Psoas muscle (tissue), 8 donors: ENCODE results near the gene OPN3. TPM values are rescaled to one million over a fixed set of nuclear protein-coding genes. Genes with fewer than 3 reads are reported as not detected.

Experiments used
- ATAC-seq, 4 donors: fragments of 200-7000 bp; cut with Tn5 transposase; one replicate each; pipeline ENCODE4 v1.9.1; 2020; ENCODE audit warnings: moderate library complexity in 3 of 4, mild to moderate bottlenecking in 2 of 4
- DNase-seq, 2 donors: peaks; one replicate each; pipeline ENCODE4 v3.0.0-alpha.2; 2020
- H3K27ac ChIP-seq: fragments of 200-600 bp; one replicate; pipeline ENCODE4 v1.8.0; 2022
- H3K27me3 ChIP-seq, 3 donors: fragments of 200-600 bp in 1 of 3; one replicate each; pipeline versions ENCODE4 v1.6.1 to v1.8.0; 2013 to 2022; ENCODE audit warnings: low read length in 2 of 3, mild to moderate bottlenecking in 2 of 3, moderate library complexity in 1 of 3; ENCODE audit not compliant: insufficient read depth in 3 of 3
- H3K36me3 ChIP-seq, 2 donors: fragments of 200-600 bp in 1 of 2; one replicate each; pipeline versions ENCODE4 v1.6.1 to v1.8.0; 2013 to 2022; ENCODE audit warnings: low read depth in 1 of 2, mild to moderate bottlenecking in 1 of 2, moderate library complexity in 1 of 2; ENCODE audit not compliant: insufficient read depth in 1 of 2
- H3K4me1 ChIP-seq: fragments of 200-600 bp; one replicate; pipeline ENCODE4 v1.8.0; 2022
- H3K4me3 ChIP-seq: fragments of 200-600 bp; one replicate; pipeline ENCODE4 v1.8.0; 2022; ENCODE audit warnings: mild to moderate bottlenecking
- H3K9me3 ChIP-seq: fragments of 200-600 bp; one replicate; pipeline ENCODE4 v1.8.0; 2022
- CTCF ChIP-seq: fragments of 200-600 bp; IDR thresholded peaks from one replicate; pipeline ENCODE4 v1.8.0; 2022; ENCODE audit warnings: antibody characterized with exemption
- WGBS, 3 donors: extraction: QIAGEN DNeasy Blood & Tissue Kit; methylation state at CpG; one replicate each; pipeline versions ENCODE4 v1.1.6 to v1.1.7; 2013; 5-methylcytosine and 5-hydroxymethylcytosine counted together
- intact Hi-C, 2 donors: fragments of 100-400 bp; cut with DNase I; formaldehyde crosslinking; loops; one replicate each; pipeline versions ENCODE4 v1.11.0 to v1.14.2; 2022
- polyA plus RNA-seq, 3 donors: library from polyadenylated mRNA; stranded (reverse); fragments of 200-250 nt; gene quantifications; one replicate each; pipeline ENCODE4 v1.2.3, GENCODE V29; 2013
- total RNA-seq, 4 donors: library from RNA; stranded (reverse); fragmentation: NEBNext Ultra II Directional in 2 of 4; extraction: Animal tissue kit (Norgen Biotek cat#: 25700) in 2 of 4; gene quantifications; one replicate each; pipeline versions ENCODE4 v1.2.1 to v1.2.4, GENCODE V29; 2021 to 2023
- donor health status: healthy with polysubstance abuse.
- donor health status: DM: no; HTN: no; CAD: no; lungs with moderate emphysema.
- donor health status: Bipolar disorder and iron deficiency.
- donor health status: healthy.
- donor health status: DM: yes; HTN: yes; CAD: no.
- donor health status: DM: no; HTN: no; CAD: no.
- donor health status: DM: no; HTN: no; CAD: no.
- donor health status: DM: yes; HTN: yes; CAD: no.

OPN3 gene
- total and polyA plus RNA-seq, 7 donors = 1.7 to 7.0 (median 4.1) TPM

GRCh38 chr1:241622669-241623068, 17.5 kb downstream of the OPN3 start:
- WGBS, 3 donors = 37 to 60% (median 50%) methylated on average over 5 of the region's 5 CpGs
- ATAC-seq (peak in 2 of 4 donors; percentile 21 to 42), DNase-seq (no peak)
- Histone ChIP-seq H3K27ac (no peak overlapping the region), H3K27me3 (no peaks in the 10 kb centered on the region), H3K4me3 (no peak overlapping the region), H3K36me3 (no peaks in the 10 kb centered on the region), H3K4me1 (no peaks in the 10 kb centered on the region), H3K9me3 (no peaks in the 10 kb centered on the region)
- TF ChIP-seq CTCF = no peak
- intact Hi-C loops = no loop called here

- TF ChIP-seq CTCF = no peak
- H3K36me3 ChIP-seq = no peaks in the 10 kb centered on the region
These were observed 22.7 kb downstream of the OPN3 start for GRCh38 chr1:241617426-241617825.

GRCh38 chr1:241615043-241615974, 24.9 kb downstream of the OPN3 start:
- Histone ChIP-seq H3K36me3 (no peaks in the 10 kb centered on the region), H3K9me3 (no peaks in the 10 kb centered on the region), H3K27ac (no peak overlapping the region), H3K27me3 (no peaks in the 10 kb centered on the region), H3K4me1 (peaks cover 4% of the 10 kb centered on the region), H3K4me3 (no peak overlapping the region)
- no peak for TF ChIP-seq CTCF
- intact Hi-C loops = no loop called here
- DNase-seq (no peak), ATAC-seq (no peak)
- 88 to 90% (median 89%) methylated on average over 8 of the region's 8 CpGs for WGBS, 3 donors

More at GRCh38 chr1:241617426-241617825, 22.7 kb downstream of the OPN3 start:
- Histone ChIP-seq H3K9me3 (no peaks in the 10 kb centered on the region), H3K4me3 (no peak overlapping the region), H3K27me3 (no peaks in the 10 kb centered on the region), H3K27ac (no peak overlapping the region), H3K4me1 (no peaks in the 10 kb centered on the region)
- 86 to 92% (median 89%) methylated on average over 7 of the region's 7 CpGs for WGBS, 3 donors
- intact Hi-C loops = no loop called here
- DNase-seq (no peak), ATAC-seq (no peak)

DNA sequence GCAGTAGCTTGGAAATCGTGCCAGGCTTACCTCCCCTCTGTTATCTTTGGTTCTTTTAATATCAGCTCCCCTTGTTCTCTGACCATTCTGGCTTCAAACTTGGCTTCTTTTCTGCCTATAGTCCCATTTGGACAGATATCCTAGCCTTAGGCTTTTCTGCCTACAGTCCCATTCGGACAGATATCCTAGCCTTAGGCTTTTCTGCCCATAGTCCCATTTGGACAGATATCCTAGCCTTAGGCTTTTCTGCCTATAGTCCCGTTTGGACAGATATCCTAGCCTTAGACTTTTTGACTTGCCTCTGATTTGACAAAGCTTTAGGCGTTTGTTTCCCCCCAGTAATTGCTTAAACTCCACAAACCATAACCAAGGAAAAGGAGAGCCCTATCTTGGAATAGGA, 25.6 kb downstream of the OPN3 start:
- 74 to 81% (median 78%) methylated on average over 4 of the region's 4 CpGs for WGBS, 3 donors
- no peak for DNase-seq
- TF ChIP-seq CTCF = no peak

More for the DNA sequence above, 25.6 kb downstream of the OPN3 start:
- H3K4me1 ChIP-seq = peaks cover 4% of the 10 kb centered on the region
- no peaks in the 10 kb centered on the region for H3K9me3 ChIP-seq
- no peak for ATAC-seq
- no peak overlapping the region for H3K27ac ChIP-seq
- no peaks in the 10 kb centered on the region for H3K36me3 ChIP-seq
- intact Hi-C loops = no loop called here
- H3K27me3 ChIP-seq = no peaks in the 10 kb centered on the region
- H3K4me3 ChIP-seq = no peak overlapping the region
